Retinal pigment epithelial cell (primary cell): Measurements from ENCODE around the gene MYL9.
A peak's percentile ranks its signal among the peaks of the same experiment; 100 is the strongest.

Experiments
- DNase-seq: peaks from one replicate; pipeline ENCODE4 v3.0.0-alpha.2; 2010; ENCODE audit warnings: low read depth
- H3K4me3 ChIP-seq: 2 replicates; pipeline ENCODE4 v1.5.1; 2011; ENCODE audit warnings: mild to moderate bottlenecking, low read length, control low read depth, moderate library complexity
- TF ChIP-seq, protein P1 (sequence below): conservative IDR thresholded peaks from 2 replicates; pipeline ENCODE4 v1.5.1; 2011; ENCODE audit warnings: low read depth, low read length, control low read depth, inconsistent platforms

MYL9 gene

DNA sequence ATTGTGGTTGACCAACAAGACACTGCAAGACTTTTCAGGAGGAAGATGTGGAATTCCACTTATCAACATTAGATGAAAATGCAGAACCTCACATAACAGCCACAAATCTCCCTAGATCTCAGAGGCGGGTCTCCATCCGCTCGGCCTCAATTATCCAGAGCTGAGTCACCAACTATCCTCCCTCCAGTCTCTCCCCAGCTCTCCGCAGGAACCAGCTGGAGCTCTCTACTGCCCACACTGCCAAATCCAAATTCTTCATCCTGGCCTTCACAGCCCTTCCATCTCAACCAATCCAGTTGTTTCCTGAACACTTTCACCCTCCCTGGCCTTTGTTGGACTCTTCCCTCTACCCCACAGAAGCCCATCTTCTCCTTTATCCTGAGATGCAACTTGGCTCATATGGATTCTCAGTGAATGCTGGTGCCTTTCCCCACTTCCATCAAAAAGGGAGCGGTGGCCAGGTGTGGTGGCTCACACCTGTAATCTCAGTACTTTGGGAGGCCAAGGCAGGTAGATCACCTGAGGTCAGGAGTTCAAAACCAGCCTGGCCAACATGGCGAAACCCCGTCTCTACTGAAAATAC is 28.6 kb downstream of the MYL9 start:
- no peak for DNase-seq
- no peak overlapping the region for H3K4me3 ChIP-seq
- TF ChIP-seq, protein P1, sequence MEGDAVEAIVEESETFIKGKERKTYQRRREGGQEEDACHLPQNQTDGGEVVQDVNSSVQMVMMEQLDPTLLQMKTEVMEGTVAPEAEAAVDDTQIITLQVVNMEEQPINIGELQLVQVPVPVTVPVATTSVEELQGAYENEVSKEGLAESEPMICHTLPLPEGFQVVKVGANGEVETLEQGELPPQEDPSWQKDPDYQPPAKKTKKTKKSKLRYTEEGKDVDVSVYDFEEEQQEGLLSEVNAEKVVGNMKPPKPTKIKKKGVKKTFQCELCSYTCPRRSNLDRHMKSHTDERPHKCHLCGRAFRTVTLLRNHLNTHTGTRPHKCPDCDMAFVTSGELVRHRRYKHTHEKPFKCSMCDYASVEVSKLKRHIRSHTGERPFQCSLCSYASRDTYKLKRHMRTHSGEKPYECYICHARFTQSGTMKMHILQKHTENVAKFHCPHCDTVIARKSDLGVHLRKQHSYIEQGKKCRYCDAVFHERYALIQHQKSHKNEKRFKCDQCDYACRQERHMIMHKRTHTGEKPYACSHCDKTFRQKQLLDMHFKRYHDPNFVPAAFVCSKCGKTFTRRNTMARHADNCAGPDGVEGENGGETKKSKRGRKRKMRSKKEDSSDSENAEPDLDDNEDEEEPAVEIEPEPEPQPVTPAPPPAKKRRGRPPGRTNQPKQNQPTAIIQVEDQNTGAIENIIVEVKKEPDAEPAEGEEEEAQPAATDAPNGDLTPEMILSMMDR: no peak

- no peak for DNase-seq
- TF ChIP-seq, protein P1: no peak
- peak overlapping the region; percentile 54 for H3K4me3 ChIP-seq
These were observed 30.5 kb downstream of the MYL9 start for GRCh38 chr20:36571564-36572504.

DNA sequence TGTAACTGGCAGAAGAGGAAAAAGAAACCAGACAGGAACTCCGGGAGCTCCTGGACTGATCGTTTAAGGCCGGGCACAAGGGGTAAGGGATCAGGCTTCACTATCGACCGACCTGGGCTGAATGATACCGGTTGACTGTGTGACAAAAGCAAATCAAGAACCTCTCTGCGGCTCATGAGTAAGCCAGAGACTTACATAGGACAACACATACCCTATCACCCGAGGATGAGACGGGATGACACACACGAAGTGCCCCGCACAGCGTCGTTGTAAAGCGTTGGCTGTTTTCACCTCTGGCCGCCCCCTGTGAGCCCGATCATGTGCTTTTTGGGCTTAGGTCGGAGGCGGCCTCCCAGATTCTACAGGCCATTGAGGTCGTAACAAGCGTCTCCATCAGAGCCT is 31.4 kb downstream of the MYL9 start:
- TF ChIP-seq, protein P1: no peak

DNA sequence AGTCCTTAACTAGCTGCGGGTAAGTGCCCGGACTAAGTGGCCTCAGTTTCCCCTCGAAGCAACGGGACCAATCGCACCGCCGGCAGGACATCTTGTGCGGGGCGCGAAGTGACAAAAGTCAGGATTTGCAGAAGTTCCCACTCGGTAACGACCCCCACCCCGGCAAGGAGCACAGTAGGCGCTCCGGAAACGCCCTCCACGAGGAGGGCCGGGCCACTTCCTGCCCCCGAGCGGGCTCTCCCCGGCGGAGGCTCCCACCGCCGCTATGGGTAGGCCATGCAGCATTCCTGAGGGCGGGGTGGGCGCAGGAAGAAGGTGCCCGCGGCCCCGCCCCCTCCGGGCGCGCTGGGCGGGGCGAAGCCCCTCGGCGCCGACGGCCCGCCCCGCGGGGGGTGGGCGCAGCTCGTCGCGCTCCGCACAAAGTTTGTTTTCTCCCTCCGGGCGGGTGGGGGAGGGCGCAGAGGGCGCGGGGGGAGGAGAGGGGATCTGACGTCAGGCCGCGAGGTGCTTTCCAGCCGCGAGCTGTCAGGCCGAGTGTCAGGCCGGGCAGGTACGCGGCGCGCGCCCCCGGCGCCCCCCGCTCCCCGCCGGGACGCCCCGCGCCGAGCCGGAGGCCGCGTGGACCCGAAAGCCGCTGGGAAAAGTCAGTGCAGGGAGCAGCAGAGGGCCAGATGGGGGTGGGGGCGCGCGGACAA is 31.9 kb downstream of the MYL9 start, which contains the start of gene TGIF2:
TGIF2 (plus strand) TSS at position 495 of the 695 bp plus-strand sequence. CDS start 5,178 bp downstream, outside the sequence.
- TF ChIP-seq, protein P1: no peak
- peak within 1 kb of the TSS; percentile 70 for H3K4me3 ChIP-seq
- no peak for DNase-seq

More for the DNA sequence above, 31.4 kb downstream of the MYL9 start:
- H3K4me3 ChIP-seq: peak overlapping the region; percentile 54
- DNase-seq: no peak

DNA sequence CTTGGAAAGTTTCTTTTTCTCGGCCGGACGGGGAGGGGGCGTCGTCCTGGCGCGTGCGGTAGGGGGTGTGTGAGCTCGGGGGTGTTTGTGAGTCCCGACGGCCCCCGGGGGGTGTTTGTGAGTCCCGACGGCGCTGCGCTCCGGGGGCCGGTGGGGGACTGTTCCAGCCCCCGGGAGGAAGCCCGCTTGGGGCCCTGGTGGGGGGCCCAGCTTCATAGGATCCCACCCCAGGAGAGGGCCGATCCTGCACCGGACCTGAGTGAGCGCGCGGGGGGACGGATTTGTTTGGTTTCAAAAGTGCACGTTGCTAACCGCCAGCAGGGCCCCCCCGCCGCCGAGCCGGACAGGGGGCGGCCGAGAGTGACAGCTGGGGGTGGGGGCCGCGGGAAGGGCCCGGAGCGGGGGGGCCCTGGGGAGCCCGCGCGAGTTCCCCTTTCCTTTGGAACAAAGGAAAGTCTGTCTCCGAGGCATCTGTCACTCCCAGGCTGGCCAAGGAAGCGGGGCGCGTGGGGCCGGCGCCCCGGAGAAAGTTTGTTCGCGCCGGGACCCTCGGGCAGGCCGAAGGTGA is 32.6 kb downstream of the MYL9 start:
- no peak for DNase-seq
- TF ChIP-seq, protein P1: no peak
- H3K4me3 ChIP-seq: peak overlapping the region; percentile 70

DNA sequence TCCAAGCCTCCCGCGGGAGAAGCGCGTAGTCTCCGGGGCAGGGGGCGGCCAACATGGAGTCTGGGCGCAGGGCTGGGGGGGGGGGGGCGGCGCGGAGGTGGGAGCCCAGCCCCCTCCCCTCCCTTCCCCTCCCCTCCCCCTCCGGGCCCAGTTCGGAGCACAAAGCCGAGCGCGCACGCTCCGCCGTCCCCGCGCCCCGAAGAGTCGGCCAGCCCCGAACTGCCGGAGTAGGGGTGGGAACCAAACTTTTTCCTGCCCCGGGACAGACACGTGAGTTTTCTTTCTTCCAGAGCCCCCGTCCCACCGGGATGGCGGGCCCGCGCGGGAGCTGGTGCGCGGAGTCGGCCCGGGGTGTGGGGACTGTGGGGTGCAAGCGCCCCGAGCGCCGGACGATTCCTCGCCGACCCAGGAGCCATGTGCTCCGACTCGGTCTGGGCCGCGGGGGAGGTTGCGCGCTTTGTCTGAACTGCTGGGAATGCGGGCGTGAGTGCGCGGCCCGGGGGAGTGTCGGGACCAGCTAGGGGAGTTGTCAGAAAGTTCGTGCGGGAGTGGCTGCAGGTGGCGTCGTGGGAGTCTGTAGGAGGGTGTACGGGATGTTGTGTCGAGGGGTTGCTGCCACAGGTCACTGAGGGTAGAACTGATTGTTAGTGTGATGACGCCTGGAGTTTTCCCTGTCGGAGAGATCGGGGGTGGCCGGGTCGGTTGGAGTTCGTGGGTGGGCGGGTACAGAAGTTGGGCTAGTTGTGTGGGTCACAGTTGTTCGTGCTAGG is 33.2 kb downstream of the MYL9 start:
- DNase-seq: no peak
- TF ChIP-seq, protein P1: no peak
- H3K4me3 ChIP-seq: peak overlapping the region; percentile 70
